SK-N-SH (cell line): ENCODE data around the gene JOSD1.

Experiments
- CTCF ChIP-seq: fragments of 200-600 bp; sonication (generic); IDR thresholded peaks from 2 replicates; pipeline ENCODE4 v1.6.1; 2017; ENCODE audit warnings: antibody characterized with exemption, mild to moderate bottlenecking, moderate library complexity
- EP300 ChIP-seq, 2 experiments: IDR thresholded peaks; 2 replicates each; pipeline versions ENCODE4 v1.4.0 to v1.6.1; 2012; ENCODE audit warnings: borderline replicate concordance in 1 of 2, low read depth in 1 of 2, low read length in 1 of 2
- FOSL2 ChIP-seq: IDR thresholded peaks from 2 replicates; pipeline ENCODE4 v1.4.0; 2012; ENCODE audit warnings: low read depth, mild to moderate bottlenecking, moderate library complexity, borderline replicate concordance
- GABPA ChIP-seq: IDR thresholded peaks from 2 replicates; pipeline ENCODE4 v1.4.0; 2012; ENCODE audit warnings: low read depth, mild to moderate bottlenecking
- MAX ChIP-seq: IDR thresholded peaks from 2 replicates; pipeline ENCODE4 v1.4.0; 2012; ENCODE audit warnings: low read depth
- MXI1 ChIP-seq: IDR thresholded peaks from 2 replicates; pipeline ENCODE4 v1.6.1; 2012; ENCODE audit warnings: mild to moderate bottlenecking, low read depth, low read length, improper control_type of control experiment
- RCOR1 ChIP-seq: fragments of 150-350 bp; IDR thresholded peaks from 2 replicates; pipeline ENCODE4 v1.6.1; 2017; ENCODE audit warnings: antibody characterized with exemption, low read length
- REST ChIP-seq: IDR thresholded peaks from 2 replicates; pipeline ENCODE4 v1.6.1; 2012; ENCODE audit warnings: mild to moderate bottlenecking, low read depth, low read length, moderate library complexity
- RFX5 ChIP-seq: IDR thresholded peaks from 2 replicates; pipeline ENCODE4 v1.6.1; 2012; ENCODE audit warnings: mild to moderate bottlenecking, improper control_type of control experiment, low read length
- TAF1 ChIP-seq: IDR thresholded peaks from 2 replicates; pipeline ENCODE4 v1.6.1; 2012; ENCODE audit warnings: low read depth, mild to moderate bottlenecking, low read length, moderate library complexity, borderline replicate concordance
- YY1 ChIP-seq: IDR thresholded peaks from 2 replicates; pipeline ENCODE4 v1.4.0; 2012; ENCODE audit warnings: low read depth, mild to moderate bottlenecking
- TF ChIP-seq, protein P1 (sequence below): IDR thresholded peaks from 2 replicates; pipeline ENCODE4; 2012

- TF ChIP-seq RCOR1 (no peak), REST (no peak), TAF1 (no peak), CTCF (no peak), EP300 (IDR thresholded peaks at IDR 0.05; ENCODE audit: borderline replicate concordance in 1 of 2, low read depth in 1 of 2, low read length in 1 of 2) (no peak), RFX5 (no peak), GABPA (no peak), YY1 (peak; percentile 48; the same call in 1 of the 2 replicates), MAX (no peak), FOSL2 (peak; percentile 46; the same call in 1 of the 2 replicates), MXI1 (no peak)
- TF ChIP-seq, protein P1, sequence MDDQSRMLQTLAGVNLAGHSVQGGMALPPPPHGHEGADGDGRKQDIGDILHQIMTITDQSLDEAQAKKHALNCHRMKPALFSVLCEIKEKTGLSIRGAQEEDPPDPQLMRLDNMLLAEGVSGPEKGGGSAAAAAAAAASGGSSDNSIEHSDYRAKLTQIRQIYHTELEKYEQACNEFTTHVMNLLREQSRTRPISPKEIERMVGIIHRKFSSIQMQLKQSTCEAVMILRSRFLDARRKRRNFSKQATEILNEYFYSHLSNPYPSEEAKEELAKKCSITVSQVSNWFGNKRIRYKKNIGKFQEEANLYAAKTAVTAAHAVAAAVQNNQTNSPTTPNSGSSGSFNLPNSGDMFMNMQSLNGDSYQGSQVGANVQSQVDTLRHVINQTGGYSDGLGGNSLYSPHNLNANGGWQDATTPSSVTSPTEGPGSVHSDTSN = no peak
These were observed 3.9 kb downstream of the JOSD1 start for GRCh38 chr22:38696606-38697424.
